Measurements from ENCODE around the gene CDKN2AIP. TPM values are rescaled to one million over a fixed set of nuclear protein-coding genes. Genes with fewer than 3 reads are reported as not detected.

The CDKN2AIP gene
- polyA plus RNA-seq, 1 experiment = 9.4 TPM

GRCh38 chr4:183407635-183408464 is 36.6 kb upstream of the CDKN2AIP start:
- TF ChIP-seq CTCF (IDR thresholded peaks at IDR 0.05; ENCODE audit: insufficient read depth, low read depth, low read length) = no peak
- DNase-seq (ENCODE audit: low read depth) = no peak
- H3K4me3 ChIP-seq (ENCODE audit: low read depth, low read length) = peak overlapping the region; percentile 39
- H3K36me3 ChIP-seq (ENCODE audit: control insufficient read depth, insufficient read depth, low read length) = no peaks in the 10 kb centered on the region
- ChIA-PET CTCF (interaction anchor here (0.5 to 2.0 kb wide), 33 partner anchors 8 to 511 kb away, joined by 3 to 15 read pairs (median 3); no protein-coding TSS in a partner anchor), POLR2A (no interaction called here)
- H3K27me3 ChIP-seq (ENCODE audit: control insufficient read depth, insufficient read depth, low read length) = no peaks in the 10 kb centered on the region

GRCh38 chr4:183408796-183409195 is 35.6 kb upstream of the CDKN2AIP start:
- CTCF ChIA-PET = interaction anchor here (1.1 to 1.8 kb wide), 3 partner anchors 10 to 146 kb away, joined by 4 to 5 read pairs (median 4); no protein-coding TSS in a partner anchor
- no peaks in the 10 kb centered on the region for H3K36me3 ChIP-seq (ENCODE audit: control insufficient read depth, insufficient read depth, low read length)
- H3K4me3 ChIP-seq (ENCODE audit: low read depth, low read length) = no peak overlapping the region
- TF ChIP-seq CTCF (IDR thresholded peaks at IDR 0.05; ENCODE audit: insufficient read depth, low read depth, low read length) = no peak
- no peaks in the 10 kb centered on the region for H3K27me3 ChIP-seq (ENCODE audit: control insufficient read depth, insufficient read depth, low read length)
- DNase-seq (ENCODE audit: low read depth) = no peak
- POLR2A ChIA-PET = no interaction called here

GRCh38 chr4:183409483-183409882 is 35.0 kb upstream of the CDKN2AIP start:
- ChIA-PET POLR2A (no interaction called here), CTCF (interaction anchor here (1.1 to 1.8 kb wide), 2 partner anchors 9 to 13 kb away, joined by 4 read pairs; no protein-coding TSS in a partner anchor)
- no peak overlapping the region for H3K4me3 ChIP-seq (ENCODE audit: low read depth, low read length)
- no peaks in the 10 kb centered on the region for H3K36me3 ChIP-seq (ENCODE audit: control insufficient read depth, insufficient read depth, low read length)
- no peak for DNase-seq (ENCODE audit: low read depth)
- no peak for TF ChIP-seq CTCF (IDR thresholded peaks at IDR 0.05; ENCODE audit: insufficient read depth, low read depth, low read length)
- no peaks in the 10 kb centered on the region for H3K27me3 ChIP-seq (ENCODE audit: control insufficient read depth, insufficient read depth, low read length)

- ChIA-PET CTCF (interaction anchor here (1.1 to 1.8 kb wide), 2 partner anchors 13 to 147 kb away, joined by 3 to 4 read pairs; no protein-coding TSS in a partner anchor), POLR2A (no interaction called here)
- no peak for TF ChIP-seq CTCF (IDR thresholded peaks at IDR 0.05; ENCODE audit: insufficient read depth, low read depth, low read length)
- no peaks in the 10 kb centered on the region for H3K27me3 ChIP-seq (ENCODE audit: control insufficient read depth, insufficient read depth, low read length)
- DNase-seq (ENCODE audit: low read depth) = no peak
- H3K4me3 ChIP-seq (ENCODE audit: low read depth, low read length) = no peak overlapping the region
- no peaks in the 10 kb centered on the region for H3K36me3 ChIP-seq (ENCODE audit: control insufficient read depth, insufficient read depth, low read length)
These were observed 34.5 kb upstream of the CDKN2AIP start for GRCh38 chr4:183409934-183410333.

- no peaks in the 10 kb centered on the region for H3K36me3 ChIP-seq (ENCODE audit: control insufficient read depth, insufficient read depth, low read length)
- H3K4me3 ChIP-seq (ENCODE audit: low read depth, low read length) = no peak overlapping the region
- no peak for DNase-seq (ENCODE audit: low read depth)
- ChIA-PET CTCF (no interaction called here), POLR2A (no interaction called here)
- TF ChIP-seq CTCF (IDR thresholded peaks at IDR 0.05; ENCODE audit: insufficient read depth, low read depth, low read length) = no peak
- H3K27me3 ChIP-seq (ENCODE audit: control insufficient read depth, insufficient read depth, low read length) = no peaks in the 10 kb centered on the region
These were observed 33.1 kb upstream of the CDKN2AIP start for GRCh38 chr4:183411291-183411861.

Data from BJ (cell line).